Right lobe of liver (tissue), 4 donors: ENCODE measurements around the gene NDUFA8.

Experiments
- CTCF ChIP-seq, 4 donors: fragments of 200-600 bp in 3 of 4; fragments of 450-650 bp in 1 of 4; IDR thresholded peaks; one replicate each; pipeline versions ENCODE4 v1.5.1 to v1.8.0; 2016 to 2022; ENCODE audit warnings: antibody characterized with exemption in 4 of 4, mild to moderate bottlenecking in 2 of 4
- POLR2A ChIP-seq: fragments of 450-650 bp; IDR thresholded peaks from one replicate; pipeline ENCODE4 v1.6.1; 2017; ENCODE audit warnings: antibody characterized with exemption, mild to moderate bottlenecking
- donor health status: DM: no; HTN: no; CAD: no.
- donor health status: DM: no; HTN: no; CAD: no.
- donor health status: DM: no; HTN: yes; CAD: no.

- TF ChIP-seq CTCF (IDR thresholded peaks at IDR 0.05) (no peak), POLR2A (no peak)
Observed at GRCh38 chr9:122131401-122132001, 28.1 kb downstream of the NDUFA8 start.
